GM18907 (cell line): ENCODE results near the gene MYO1B.

Experiments
- ATAC-seq: cut with Tn5 transposase; IDR thresholded peaks from one replicate; pipeline ENCODE4 v1.9.1; 2021; ENCODE audit warnings: mild to moderate bottlenecking, moderate library complexity; ENCODE audit not compliant: unreplicated experiment

Gene MYO1B

GRCh38 chr2:191319186-191319585 lies 74.0 kb downstream of the MYO1B start:
- ATAC-seq, result no peak

DNA sequence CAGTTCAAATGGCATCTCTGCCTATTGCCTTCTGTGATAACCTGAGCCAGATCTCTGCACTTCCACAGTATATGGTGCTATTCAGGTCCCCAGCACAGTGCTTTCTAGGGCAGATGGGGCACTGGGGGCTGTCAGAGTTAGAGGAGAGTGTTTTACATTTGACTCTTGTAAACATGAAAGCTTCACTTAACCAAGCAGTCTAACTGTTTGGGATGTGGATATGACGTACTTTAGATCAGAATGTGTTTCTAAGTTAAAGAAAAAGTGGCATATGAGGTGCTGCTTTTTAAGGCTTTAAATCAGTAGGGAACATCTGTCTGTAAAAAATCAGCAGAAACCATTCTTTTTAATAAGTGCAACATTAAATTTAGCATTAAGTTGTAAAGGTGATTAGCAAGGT lies 75.7 kb downstream of the MYO1B start:
- ATAC-seq, result no peak

GRCh38 chr2:191321861-191322662 lies 76.9 kb downstream of the MYO1B start:
- ATAC-seq, result peak; percentile 91

- no peak for ATAC-seq
Observed at GRCh38 chr2:191322828-191323506, 77.8 kb downstream of the MYO1B start.

DNA sequence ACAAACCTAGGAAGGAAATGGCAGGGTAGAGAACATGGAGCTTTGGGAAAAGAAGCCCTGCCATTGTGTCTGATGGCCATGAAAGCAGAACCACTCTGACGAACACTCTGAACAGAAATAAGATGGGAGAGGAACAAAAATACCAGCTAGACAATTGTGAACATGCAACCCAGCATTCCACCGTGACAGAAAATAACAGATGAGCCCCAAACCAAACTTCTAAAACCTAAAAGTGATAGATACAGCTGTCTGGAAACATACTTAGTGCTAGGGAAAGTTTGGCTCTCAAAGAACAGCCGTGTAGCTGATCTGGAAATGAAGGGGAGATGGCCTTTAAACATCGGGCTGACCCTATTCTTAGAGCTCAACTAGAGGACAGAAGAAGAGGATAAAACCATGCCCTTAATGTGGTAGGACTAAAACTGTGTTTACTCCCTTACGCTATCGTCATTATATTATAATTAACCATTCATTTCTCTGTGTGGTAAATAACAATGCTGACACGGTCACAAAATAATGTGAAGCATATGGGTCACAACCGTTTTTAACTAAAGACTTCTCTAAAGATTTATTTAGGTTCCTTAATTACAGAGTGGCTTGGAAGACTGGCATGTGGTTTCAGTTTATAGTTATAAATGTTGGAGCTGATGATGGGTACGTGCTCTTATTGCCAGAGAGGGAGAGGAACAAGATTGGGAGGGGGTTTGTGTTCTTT lies 80.6 kb downstream of the MYO1B start:
- ATAC-seq, result no peak

- ATAC-seq, result no peak
Observed at GRCh38 chr2:191327484-191327883, 82.3 kb downstream of the MYO1B start.

GRCh38 chr2:191328150-191328809 lies 83.1 kb downstream of the MYO1B start:
- ATAC-seq, result no peak

DNA sequence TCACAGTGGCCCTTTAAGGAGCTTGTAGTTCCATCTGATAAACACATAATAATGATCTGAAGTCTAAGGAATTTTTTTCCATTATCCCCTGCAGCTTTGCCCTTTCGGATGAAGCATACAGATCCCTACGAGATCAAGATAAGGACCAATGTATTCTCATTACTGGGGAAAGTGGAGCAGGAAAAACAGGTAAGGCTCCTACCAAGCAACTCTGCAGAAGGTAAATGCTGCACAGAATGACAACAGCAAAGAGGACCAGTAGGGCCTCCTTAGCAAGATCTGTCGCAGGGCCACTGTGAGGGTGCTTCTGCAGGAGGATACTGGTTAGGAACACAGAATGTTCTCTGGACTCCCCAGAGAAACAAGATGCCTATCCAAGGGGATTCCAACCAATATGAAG lies 84.6 kb downstream of the MYO1B start:
- no peak for ATAC-seq

DNA sequence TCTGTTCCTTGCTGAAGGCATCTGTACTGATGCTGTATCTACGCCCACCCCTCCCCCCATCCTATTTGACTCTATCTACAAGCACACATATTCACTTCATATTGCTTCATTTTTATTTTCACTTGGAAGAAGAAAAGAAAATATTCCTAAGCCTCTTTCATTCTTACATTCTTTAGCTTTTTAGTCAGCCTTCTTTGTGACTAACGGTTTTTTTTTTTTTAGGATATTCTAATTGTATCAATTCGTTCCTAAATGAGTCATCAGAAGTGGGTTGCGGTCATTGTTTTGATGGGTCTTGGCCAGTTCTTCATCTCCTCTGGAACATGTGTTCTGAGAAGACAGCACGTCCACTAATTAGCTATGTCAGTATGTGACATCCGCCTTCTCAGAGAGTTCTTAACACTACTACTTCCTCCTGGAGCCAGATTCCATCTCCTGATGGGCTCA lies 88.7 kb downstream of the MYO1B start:
- ATAC-seq, result no peak

- ATAC-seq, result no peak
Observed at GRCh38 chr2:191335875-191336464, 90.8 kb downstream of the MYO1B start.

DNA sequence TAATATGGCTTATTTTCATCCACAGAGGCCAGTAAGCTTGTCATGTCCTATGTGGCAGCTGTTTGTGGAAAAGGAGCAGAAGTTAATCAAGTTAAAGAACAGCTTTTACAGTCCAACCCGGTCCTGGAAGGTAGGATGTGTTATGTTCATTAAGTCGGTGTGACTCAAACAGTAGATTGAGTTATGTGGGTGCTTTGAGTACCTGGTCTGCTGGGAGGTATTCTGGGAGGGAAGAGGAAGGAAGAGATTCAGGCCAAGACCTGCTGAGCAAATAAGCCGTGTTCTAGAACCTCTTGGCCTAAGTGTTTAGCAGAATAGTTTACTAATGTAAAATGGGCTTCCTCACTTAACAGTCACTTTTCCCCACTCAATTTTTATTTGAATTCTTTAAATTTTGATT lies 96.2 kb downstream of the MYO1B start:
- ATAC-seq, result no peak

- no peak for ATAC-seq
Observed at GRCh38 chr2:191343796-191344338, 98.7 kb downstream of the MYO1B start.

GRCh38 chr2:191345788-191346187 lies 100.6 kb downstream of the MYO1B start:
- no peak for ATAC-seq

DNA sequence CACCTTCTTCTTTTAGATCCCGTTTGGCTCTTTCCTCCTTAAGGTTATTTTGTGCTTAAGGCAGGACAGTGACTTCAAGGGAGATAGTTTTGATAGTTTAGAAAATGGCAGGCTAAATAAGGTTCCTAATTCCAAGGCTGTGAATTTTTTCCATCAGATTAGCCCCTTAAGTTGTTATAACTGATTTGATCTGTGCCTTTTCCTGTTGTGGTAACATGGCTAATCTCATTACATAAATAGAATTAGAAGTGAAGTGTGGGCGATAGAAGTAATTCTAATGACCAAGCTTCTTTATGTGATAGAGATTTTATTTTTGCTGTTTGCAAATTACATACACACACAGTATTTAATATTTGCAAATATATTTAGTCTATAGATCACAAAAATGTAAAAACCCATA lies 102.0 kb downstream of the MYO1B start:
- no peak for ATAC-seq

DNA sequence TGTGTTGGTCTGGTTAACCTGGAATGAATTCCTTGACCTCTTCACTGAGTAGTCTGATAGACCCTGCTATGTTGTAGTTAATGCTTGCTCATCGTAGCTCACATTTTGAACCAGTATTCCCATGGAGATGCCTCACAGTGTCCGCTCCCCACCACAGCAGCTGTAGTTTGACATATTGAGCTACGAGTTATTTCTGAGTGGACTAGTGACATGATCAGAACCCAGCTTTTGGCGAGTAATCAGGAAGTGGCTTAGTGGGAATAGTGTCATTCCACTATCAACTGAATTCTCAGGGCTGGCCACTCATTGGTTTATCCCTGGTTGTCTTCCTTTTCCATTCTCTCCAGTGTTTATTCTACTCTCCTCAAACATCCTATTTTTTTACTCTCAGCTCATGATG lies 102.7 kb downstream of the MYO1B start:
- ATAC-seq, result no peak

DNA sequence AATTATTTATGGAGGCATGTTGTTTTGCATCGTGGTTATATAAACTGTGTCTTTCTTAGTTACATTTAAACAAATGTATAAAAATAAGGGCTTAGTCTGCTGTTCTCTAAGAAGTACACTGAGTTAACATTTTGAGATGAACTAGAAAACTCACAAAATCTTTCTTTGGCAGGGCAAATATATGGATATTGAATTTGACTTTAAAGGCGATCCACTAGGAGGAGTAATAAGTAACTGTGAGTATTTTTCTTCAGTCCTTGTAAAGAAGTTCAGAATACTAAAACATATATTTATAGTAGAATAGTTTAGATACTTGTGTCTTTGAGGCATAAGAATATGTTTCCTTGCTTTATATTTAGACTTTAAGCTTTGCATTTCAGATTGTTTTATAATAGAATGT lies 104.8 kb downstream of the MYO1B start:
- no peak for ATAC-seq

- no peak for ATAC-seq
Observed at GRCh38 chr2:191350826-191351225, 105.6 kb downstream of the MYO1B start.

DNA sequence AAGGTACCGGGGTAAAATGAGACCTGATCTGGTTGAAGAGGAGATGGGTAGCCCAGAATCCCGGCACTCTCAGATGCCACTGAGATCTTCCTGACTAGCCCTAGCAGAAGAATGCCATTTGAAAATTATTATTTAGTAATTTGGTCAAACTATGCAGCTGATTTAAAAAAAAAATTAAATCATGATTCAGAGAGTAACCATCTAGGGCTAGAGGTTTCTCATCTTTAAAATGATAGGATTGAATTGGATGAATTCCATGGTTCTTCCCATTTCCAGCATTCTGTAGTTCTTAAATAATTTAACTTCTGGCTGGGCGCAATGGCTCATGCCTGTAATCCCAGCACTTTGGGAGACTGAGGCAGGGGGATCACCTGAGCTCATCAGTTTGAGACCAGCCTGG lies 106.1 kb downstream of the MYO1B start:
- no peak for ATAC-seq

DNA sequence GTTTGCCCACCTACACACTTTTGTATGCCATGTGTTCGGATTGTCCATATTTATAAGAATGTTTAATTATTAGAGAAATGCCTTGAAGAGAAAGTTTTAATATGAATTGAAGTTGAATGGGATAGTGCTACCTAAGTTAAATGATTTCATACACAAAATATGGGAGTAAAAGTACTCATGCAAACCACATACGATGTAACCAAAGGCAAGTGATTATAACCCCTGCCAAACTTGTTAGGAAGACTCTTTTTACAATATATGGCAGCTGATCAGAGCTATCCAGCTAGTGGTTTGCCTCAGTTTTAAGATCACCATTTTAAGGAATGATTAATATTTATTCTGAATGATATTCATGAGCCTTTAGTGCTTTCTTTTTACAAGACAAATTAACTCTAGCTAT lies 106.7 kb downstream of the MYO1B start:
- no peak for ATAC-seq

DNA sequence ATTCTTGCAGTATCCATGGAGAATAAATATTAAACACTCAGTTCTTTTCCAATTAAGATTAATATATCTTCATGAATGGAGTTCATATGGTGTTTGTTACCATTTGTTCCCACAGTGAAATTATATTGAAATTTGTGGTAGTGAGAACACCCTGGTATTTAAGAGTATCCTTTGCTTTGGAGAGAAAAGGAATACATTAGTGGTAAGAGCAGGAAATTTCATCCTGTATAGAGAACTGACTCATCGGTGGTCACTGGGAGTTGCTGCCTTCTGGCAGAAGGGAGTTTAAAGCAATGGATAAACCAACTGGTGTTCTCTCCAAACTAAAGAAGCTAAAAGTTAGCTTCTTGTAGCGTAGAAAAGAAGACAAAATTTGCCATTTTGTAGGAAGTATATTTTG lies 107.3 kb downstream of the MYO1B start:
- ATAC-seq, result no peak
